Lower leg skin (tissue), 4 donors: ENCODE measurements around the gene ZNF787. TPM values are rescaled to one million over a fixed set of nuclear protein-coding genes. Genes with fewer than 3 reads are reported as not detected.

ENCODE experiments used
- DNase-seq, 2 donors: peaks; one replicate each; pipeline ENCODE4 v3.0.0-alpha.2; 2019; ENCODE audit warnings: low spot score in 2 of 2
- H3K4me3 ChIP-seq: fragments of 200-600 bp; sonication (generic); 2 replicates; pipeline ENCODE4 v1.5.1; 2017; ENCODE audit warnings: mild to moderate bottlenecking, low read depth; ENCODE audit not compliant: poor library complexity, severe bottlenecking
- CTCF ChIP-seq, 3 donors: fragments of 450-650 bp; IDR thresholded peaks; one replicate each; pipeline ENCODE4 v1.5.1; 2016; ENCODE audit warnings: antibody characterized with exemption in 3 of 3, mild to moderate bottlenecking in 3 of 3, moderate library complexity in 2 of 3
- POLR2A ChIP-seq, 2 donors: fragments of 450-650 bp; IDR thresholded peaks; one replicate each; pipeline ENCODE4 v1.6.1; 2016 to 2017; ENCODE audit warnings: antibody characterized with exemption in 2 of 2, mild to moderate bottlenecking in 1 of 2, moderate library complexity in 1 of 2
- WGBS, 2 donors: methylation state at CpG; one replicate each; pipeline ENCODE4 v1.1.5; 2018; 5-methylcytosine and 5-hydroxymethylcytosine counted together
- intact Hi-C: fragments of 100-400 bp; cut with DNase I; formaldehyde crosslinking; loops from one replicate; pipeline ENCODE4 v1.15.0; 2023; ENCODE audit warnings: low total_unique reads
- total RNA-seq, 4 donors: library from RNA; depleted of rRNA; stranded (reverse); fragments of >200 nt; gene quantifications; one replicate each; pipeline ENCODE4 v1.1.0, GENCODE V29; 2016

ZNF787 gene
- total RNA-seq, 4 donors from 2014 or later: 11.6 to 21.5 (median 19.9) TPM

- WGBS, 2 donors: 93 to 96% methylated on average over 10 to 11 of the region's 11 CpGs
- intact Hi-C loops: no loop called here
- TF ChIP-seq CTCF (IDR thresholded peaks at IDR 0.05): no peak
- no peak for TF ChIP-seq POLR2A (IDR thresholded peaks at IDR 0.05)
- no peak for DNase-seq
- H3K4me3 ChIP-seq: no peak overlapping the region
Measured at GRCh38 chr19:56161534-56161933, 40.4 kb upstream of the ZNF787 start.

- TF ChIP-seq CTCF (IDR thresholded peaks at IDR 0.05) (no peak), POLR2A (IDR thresholded peaks at IDR 0.05) (no peak)
- no peak for DNase-seq
- intact Hi-C loops: no loop called here
- no peak overlapping the region for H3K4me3 ChIP-seq
- WGBS, 2 donors: 98% methylated on average over 65 to 67 of the region's 69 CpGs
Measured at GRCh38 chr19:56159622-56160271, 38.7 kb upstream of the ZNF787 start.

GRCh38 chr19:56159009-56159559 is 38.0 kb upstream of the ZNF787 start:
- DNase-seq: no peak
- no peak for TF ChIP-seq CTCF (IDR thresholded peaks at IDR 0.05)
- TF ChIP-seq POLR2A (IDR thresholded peaks at IDR 0.05): no peak
- H3K4me3 ChIP-seq: no peak overlapping the region
- WGBS, 2 donors: 92 to 93% methylated on average over 9 of the region's 9 CpGs
- intact Hi-C loops: no loop called here

- intact Hi-C loops: no loop called here
- TF ChIP-seq CTCF (IDR thresholded peaks at IDR 0.05) (no peak), POLR2A (IDR thresholded peaks at IDR 0.05) (no peak)
- WGBS, 2 donors: 93 to 97% methylated on average over 16 of the region's 16 CpGs
- no peak overlapping the region for H3K4me3 ChIP-seq
- DNase-seq: no peak
Measured at GRCh38 chr19:56158170-56158757, 37.2 kb upstream of the ZNF787 start.

- WGBS, 2 donors: 37 to 63% methylated on average over 10 to 11 of the region's 11 CpGs
- intact Hi-C loops: no loop called here
- DNase-seq: no peak
- no peak for TF ChIP-seq CTCF (IDR thresholded peaks at IDR 0.05)
- no peak for TF ChIP-seq POLR2A (IDR thresholded peaks at IDR 0.05)
- H3K4me3 ChIP-seq: no peak overlapping the region
Measured at GRCh38 chr19:56156768-56157167, 35.7 kb upstream of the ZNF787 start.
